Glutamatergic neuron (in vitro differentiated cells): ENCODE results near the gene SETD1B. TPM values are rescaled to one million over a fixed set of nuclear protein-coding genes. Genes with fewer than 3 reads are reported as not detected.
A peak's percentile ranks its signal among the peaks of the same experiment; 100 is the strongest.
"Not testable (repeated sequence)": the region's sequence is repeated elsewhere in the genome, so short reads cannot be mapped to it uniquely, and the experiment has no call there.

Experiments used
- DNase-seq: peaks from one replicate; pipeline ENCODE4 v3.0.0; 2022
- H3K27ac Mint-ChIP-seq: one replicate; pipeline ENCODE4 v1.8.0; 2020; ENCODE audit warnings: mild to moderate bottlenecking, mixed read lengths, inconsistent platforms; ENCODE audit not compliant: unreplicated experiment
- H3K27me3 Mint-ChIP-seq: one replicate; pipeline ENCODE4 v1.8.0; 2020; ENCODE audit warnings: mild to moderate bottlenecking, moderate library complexity, mixed read lengths, inconsistent platforms; ENCODE audit not compliant: unreplicated experiment
- H3K36me3 Mint-ChIP-seq: one replicate; pipeline ENCODE4 v1.8.0; 2020; ENCODE audit warnings: mild to moderate bottlenecking, mixed read lengths, inconsistent platforms; ENCODE audit not compliant: unreplicated experiment
- H3K4me1 Mint-ChIP-seq: one replicate; pipeline ENCODE4 v1.8.0; 2020; ENCODE audit warnings: mild to moderate bottlenecking, low read depth, mixed read lengths, inconsistent platforms; ENCODE audit not compliant: unreplicated experiment
- H3K4me3 Mint-ChIP-seq: one replicate; pipeline ENCODE4 v1.8.0; 2020; ENCODE audit warnings: mild to moderate bottlenecking, mixed read lengths, inconsistent platforms; ENCODE audit not compliant: unreplicated experiment
- H3K9me3 Mint-ChIP-seq: one replicate; pipeline ENCODE4 v1.8.0; 2020; ENCODE audit warnings: mild to moderate bottlenecking, moderate library complexity, mixed read lengths, inconsistent platforms; ENCODE audit not compliant: unreplicated experiment
- total RNA-seq: library from RNA; stranded (reverse); fragmentation: NEBNext Ultra II Directional; extraction: Animal tissue kit (Norgen Biotek cat#: 25700); gene quantifications from one replicate; pipeline ENCODE4 v1.2.1, GENCODE V29; 2021; ENCODE audit not compliant: unreplicated experiment
- TF ChIP-seq, protein P1 (sequence below): fragments of 200-600 bp; sonication (generic); IDR thresholded peaks from one replicate; pipeline ENCODE4 v1.5.0; 2021; ENCODE audit not compliant: partially characterized antibody, unreplicated experiment

Gene SETD1B
- total RNA-seq, 1 donor from 2014 or later = 35.0 TPM

DNA sequence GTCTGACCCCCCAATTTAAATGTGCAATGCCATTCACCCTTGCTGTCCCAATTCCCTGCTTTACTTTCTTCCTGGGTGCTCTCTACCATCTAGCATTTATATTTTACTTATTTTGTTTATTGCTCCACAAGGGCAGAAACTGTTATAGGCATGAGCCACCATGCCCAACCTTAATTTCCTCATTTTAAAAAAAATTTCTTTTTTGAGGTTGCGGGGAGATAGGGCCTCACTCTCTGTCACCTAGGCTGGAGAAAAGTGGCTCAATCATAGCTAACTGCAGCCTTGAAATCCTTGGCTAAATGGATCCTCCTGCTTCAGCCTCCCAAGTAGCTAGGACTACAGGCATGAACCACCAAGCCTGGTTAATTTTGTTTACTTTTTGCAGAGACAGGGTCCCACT is 41.9 kb downstream of the SETD1B start:
- DNase-seq = no peak
- Mint-ChIP-seq H3K9me3 (no peaks in the 10 kb centered on the region), H3K27ac (no peak overlapping the region), H3K4me3 (no peak overlapping the region), H3K36me3 (no peaks in the 10 kb centered on the region), H3K4me1 (no peaks in the 10 kb centered on the region), H3K27me3 (no peaks in the 10 kb centered on the region)
- TF ChIP-seq, protein P1, sequence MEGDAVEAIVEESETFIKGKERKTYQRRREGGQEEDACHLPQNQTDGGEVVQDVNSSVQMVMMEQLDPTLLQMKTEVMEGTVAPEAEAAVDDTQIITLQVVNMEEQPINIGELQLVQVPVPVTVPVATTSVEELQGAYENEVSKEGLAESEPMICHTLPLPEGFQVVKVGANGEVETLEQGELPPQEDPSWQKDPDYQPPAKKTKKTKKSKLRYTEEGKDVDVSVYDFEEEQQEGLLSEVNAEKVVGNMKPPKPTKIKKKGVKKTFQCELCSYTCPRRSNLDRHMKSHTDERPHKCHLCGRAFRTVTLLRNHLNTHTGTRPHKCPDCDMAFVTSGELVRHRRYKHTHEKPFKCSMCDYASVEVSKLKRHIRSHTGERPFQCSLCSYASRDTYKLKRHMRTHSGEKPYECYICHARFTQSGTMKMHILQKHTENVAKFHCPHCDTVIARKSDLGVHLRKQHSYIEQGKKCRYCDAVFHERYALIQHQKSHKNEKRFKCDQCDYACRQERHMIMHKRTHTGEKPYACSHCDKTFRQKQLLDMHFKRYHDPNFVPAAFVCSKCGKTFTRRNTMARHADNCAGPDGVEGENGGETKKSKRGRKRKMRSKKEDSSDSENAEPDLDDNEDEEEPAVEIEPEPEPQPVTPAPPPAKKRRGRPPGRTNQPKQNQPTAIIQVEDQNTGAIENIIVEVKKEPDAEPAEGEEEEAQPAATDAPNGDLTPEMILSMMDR = no peak

DNA sequence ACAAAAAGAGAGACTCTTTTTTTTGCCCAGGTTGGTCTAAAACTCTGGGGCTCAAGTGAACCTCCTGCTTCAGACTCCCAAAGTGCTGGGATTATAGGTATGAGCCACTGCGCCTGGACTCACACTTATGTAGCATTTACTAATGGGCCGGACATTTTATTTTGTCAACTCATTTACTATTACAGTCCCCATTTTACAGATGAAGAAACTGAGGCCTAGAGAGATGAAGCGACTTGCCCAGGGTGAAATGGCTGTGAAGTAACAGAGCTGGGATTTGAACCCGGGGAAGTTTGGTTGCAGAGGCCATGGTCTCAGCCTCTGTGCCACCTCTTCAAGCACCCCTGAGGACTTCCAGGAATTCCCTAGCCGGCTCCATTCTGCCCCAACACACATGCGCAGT is 45.4 kb downstream of the SETD1B start:
- Mint-ChIP-seq H3K27ac (no peak overlapping the region), H3K36me3 (no peaks in the 10 kb centered on the region), H3K9me3 (no peaks in the 10 kb centered on the region), H3K27me3 (peaks cover 2% of the 10 kb centered on the region), H3K4me3 (no peak overlapping the region), H3K4me1 (peaks cover 1% of the 10 kb centered on the region)
- no peak for DNase-seq
- TF ChIP-seq, protein P1 = no peak

DNA sequence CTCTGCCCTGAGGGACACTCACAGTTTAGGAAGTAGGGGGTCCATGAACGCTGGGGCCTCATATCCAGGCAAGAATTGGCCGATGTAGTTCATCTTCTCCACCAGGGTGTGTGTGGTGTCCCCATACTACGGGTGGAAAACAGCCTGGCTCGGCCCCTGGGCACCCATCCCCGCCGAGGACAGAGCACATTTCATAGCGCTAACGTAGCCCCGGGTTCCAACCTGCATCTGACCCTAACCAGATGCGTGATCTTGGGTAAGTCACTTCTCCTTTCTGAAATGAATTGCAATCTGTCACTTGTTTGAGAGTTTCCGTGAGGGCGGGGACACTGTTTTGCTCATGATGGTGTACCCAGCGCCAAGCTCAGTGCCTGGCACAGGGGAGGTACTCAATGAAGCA is 45.9 kb downstream of the SETD1B start:
- Mint-ChIP-seq H3K4me3 (no peak overlapping the region), H3K4me1 (peaks cover 1% of the 10 kb centered on the region), H3K36me3 (no peaks in the 10 kb centered on the region), H3K9me3 (no peaks in the 10 kb centered on the region), H3K27me3 (peaks cover 2% of the 10 kb centered on the region), H3K27ac (no peak overlapping the region)
- TF ChIP-seq, protein P1 = no peak
- no peak for DNase-seq

GRCh38 chr12:121852392-121852791 is 48.6 kb downstream of the SETD1B start:
- not testable (repeated sequence) for H3K4me3 Mint-ChIP-seq, H3K36me3 Mint-ChIP-seq, DNase-seq, H3K27me3 Mint-ChIP-seq, H3K9me3 Mint-ChIP-seq, H3K27ac Mint-ChIP-seq, H3K4me1 Mint-ChIP-seq

DNA sequence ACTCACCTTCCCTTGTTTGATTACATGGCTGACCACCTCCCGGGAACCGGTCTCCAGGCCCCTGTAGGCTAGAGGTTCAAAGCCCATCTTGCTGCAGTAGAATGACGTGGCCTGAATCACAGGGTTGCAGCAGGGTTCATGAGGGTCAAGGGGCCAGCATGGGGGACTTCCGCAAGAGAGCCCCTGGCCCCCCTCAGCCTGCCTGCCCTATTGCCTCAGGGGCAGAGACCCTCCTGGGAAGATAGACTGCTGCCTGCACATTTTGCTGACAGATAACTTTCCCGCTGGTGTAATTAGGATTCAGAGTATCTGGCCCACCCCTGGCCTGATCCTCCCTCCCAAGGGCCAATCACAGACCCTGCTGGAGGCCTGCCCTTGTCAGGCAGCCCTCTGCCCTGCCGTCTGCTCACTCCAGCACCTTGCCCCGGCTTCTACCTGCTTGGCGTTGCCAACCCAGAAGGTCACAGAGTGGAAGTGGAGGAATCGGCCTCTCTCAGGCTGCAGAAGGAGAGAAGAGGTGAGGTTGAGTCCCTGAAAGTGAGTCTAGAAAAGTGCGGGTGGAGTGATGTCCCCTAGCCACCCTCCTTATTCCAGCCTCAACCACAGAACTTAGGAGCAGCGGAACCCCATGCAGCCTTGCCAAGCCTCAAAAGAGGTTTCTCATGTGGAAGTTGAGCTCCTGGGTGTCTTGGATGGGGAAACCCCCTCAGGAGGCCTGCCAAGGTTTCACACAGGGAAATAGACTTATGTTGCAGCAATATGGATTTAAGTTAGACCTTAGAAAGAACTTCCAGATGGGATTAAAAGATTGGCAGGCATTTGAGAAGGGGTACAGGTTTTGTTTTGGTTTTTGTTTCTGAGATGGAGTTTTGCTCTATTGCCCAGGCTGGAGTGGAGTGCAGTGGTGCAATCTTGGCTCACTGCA is 53.8 kb downstream of the SETD1B start:
- Mint-ChIP-seq H3K4me3 (no peak overlapping the region), H3K9me3 (peaks cover 2% of the 10 kb centered on the region), H3K27ac (no peak overlapping the region), H3K4me1 (peaks cover 1% of the 10 kb centered on the region), H3K36me3 (no peaks in the 10 kb centered on the region), H3K27me3 (peaks cover 2% of the 10 kb centered on the region)
- DNase-seq = peak; percentile 20
- TF ChIP-seq, protein P1 = no peak
